Measurements from ENCODE around the gene PACRG.

PACRG gene

DNA sequence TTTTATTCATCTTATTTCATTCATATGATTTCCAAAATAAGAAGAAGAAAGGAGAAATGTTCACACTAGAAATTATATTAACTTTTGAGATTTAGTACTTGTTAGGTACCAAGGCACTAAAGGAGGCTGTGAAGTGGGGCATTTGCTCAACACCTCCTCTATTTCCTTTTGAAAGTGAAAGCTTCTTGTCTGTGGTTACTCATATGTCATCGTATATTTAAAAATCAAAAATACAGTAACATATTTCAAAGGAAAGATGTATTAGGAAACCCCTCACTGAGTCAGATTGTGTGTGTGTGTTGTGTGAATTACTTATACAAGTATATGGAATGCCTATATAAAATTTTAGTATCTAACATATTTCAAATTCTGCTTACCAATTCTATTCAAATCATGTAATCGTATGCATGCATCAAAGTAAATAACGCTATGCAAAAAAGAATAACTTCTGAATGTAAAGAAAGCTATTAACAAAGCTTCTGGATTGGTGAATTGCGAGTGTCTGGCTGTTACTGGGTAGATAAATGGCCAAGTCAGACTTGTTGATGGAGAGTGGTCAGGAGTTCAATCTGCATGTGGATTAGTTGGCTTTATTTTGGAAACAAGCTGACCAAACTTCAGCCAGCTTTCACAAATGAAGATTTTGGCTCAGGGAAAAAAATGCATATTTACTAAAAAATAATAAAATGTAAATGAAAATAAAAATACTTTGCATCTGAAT lies 70.9 kb downstream of the PACRG start:
- DNase-seq = no peak

DNA sequence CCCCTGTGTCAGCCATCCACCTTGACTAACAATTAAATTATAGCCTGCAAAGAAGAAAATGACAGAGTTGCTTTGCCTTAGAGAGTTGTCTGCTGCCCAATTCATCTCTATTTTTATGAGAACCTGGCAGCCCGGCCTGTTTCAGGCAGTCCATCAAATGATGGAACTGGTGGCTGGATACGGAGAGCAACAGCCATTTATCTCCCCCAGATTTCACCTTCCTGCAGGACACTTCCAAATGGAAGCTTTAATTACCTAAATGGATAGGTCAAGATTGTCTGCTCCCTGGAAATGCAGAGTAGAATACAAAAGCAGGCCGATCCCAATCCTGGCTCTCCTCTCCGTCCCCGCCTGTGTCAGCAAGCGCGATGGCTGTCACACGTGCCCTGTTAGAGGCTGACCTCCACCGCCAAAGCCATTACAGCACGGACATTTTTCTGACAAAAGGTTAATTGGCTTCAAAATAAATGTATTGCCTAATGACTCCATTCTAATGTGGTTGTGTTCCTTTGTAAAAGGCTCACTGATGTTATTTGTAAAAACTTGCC lies 86.7 kb downstream of the PACRG start:
- peak; percentile 25 for DNase-seq

DNA sequence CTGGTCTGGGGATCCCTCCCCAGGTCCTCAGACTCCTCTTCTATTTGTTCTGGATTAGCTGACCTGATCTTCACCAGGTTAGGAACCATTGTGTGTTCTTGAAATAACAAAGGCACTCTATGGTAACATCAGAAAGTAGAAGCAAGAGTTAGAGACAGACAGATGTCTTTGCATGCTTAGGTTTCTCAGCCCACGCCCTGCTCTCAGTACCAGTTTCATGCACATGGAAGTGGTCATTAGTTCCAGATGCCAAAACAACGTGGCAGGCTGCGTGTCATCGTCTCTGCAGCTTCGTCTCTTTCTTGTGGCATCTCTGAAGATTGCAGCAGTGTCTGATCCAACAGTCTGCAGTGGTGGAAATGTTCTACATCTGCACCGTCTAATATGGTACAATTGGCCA lies 89.4 kb downstream of the PACRG start:
- DNase-seq = no peak

DNA sequence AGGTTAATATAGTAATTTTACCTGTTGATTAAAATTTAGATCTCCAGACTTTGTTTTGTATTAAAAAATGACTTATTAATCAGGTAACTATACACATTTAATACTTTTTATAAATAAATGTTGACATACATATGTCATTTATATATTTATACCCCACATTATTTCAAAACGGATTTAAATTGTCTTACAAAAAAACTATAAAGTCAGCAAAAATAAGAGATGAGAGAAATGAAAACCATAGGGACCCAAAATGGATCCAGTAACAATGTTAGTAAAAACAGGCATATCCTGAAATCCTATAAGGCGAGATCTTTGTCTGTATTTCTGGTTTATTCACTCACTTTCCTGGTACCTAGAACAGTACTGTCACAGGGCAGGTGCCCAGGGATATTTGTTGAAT lies 91.5 kb downstream of the PACRG start:
- no peak for DNase-seq

DNA sequence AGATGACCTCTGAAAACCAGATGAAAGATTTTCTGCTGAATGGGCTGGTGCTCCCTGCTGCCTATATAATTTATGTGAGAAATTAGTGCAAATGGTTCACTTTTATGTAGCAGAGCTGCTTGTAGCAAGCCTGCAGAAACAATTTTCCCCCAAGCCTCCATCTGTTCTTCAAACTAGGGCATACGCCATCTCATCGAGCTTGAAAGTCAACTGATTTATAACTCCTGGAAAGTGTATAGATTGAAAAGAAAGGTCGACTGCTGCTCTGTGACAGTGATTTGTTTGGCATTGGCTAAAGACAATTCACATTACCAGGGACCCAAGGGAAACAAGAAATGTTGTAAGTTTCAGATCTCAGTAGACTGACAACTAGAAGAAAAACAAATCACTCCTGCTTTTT lies 93.3 kb downstream of the PACRG start:
- DNase-seq = no peak

DNA sequence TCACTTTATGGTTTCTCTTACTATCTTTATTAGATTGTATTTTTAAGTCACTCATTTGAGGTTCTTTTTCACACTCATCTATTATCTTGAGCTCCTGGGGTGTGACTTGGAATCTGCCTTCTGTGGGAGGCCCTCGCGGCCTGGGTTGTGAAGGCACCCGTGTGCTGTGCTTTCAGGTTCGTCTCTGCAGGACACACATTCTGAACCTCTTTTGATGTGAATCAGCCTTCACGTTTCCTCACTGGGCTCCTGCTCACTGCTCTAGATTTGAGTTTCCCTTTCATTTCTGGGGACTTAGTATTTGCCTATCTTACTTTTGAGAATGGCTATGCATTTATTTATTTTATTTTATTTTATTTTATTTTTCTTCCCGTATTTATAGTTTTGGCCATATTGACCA lies 97.8 kb downstream of the PACRG start:
- no peak for DNase-seq

DNA sequence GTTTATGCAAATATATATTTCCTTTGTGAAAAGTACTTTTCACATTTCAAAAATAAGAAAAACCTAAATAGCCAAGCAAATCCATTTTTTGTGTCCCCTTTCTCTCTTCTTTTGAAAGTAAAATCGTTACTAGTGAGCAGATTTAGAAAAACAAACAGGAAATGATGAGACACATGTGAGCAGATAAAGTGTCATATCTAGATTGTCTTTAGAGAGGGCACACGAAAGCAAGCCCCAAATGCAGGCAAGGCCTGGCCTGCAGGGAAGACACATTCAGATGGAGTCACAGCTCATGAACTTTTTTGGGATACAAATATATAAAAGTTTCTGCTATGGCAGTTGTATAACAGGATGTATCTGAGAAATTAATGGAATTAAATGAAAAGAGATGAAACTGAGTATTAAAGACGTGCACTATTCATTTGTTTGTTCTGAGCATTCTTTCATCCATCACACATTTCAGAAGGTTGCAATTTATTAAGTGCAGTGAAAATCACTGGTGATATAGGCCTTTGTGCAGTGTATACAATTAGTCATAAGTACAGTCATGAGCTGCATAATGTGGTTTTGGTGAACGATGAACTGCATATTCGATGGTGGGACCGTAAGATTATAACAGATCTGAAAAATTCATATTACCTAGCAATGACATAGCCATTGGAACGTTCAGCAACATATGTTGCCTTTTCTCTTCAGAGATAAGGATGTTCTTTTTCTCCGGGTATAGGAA lies 101.4 kb downstream of the PACRG start:
- no peak for DNase-seq

DNA sequence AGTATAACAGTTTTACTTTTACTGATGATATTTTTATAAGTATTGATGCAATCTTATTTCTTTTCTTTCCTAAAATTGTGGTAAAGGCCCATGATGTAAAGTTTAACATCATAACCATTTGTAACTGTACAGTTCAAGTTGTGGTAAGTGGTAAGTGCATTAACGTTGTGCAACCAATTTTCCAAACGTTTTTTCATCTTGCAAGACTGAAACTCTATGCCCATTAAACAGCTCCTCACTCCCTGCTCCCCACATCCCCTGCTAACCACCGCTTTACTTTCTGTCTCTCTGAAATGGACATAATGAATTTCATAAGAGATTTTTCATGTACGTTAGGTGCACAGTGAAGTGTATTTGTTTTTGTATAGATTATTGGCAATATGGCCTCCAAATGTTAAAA lies 106.0 kb downstream of the PACRG start:
- no peak for DNase-seq

DNA sequence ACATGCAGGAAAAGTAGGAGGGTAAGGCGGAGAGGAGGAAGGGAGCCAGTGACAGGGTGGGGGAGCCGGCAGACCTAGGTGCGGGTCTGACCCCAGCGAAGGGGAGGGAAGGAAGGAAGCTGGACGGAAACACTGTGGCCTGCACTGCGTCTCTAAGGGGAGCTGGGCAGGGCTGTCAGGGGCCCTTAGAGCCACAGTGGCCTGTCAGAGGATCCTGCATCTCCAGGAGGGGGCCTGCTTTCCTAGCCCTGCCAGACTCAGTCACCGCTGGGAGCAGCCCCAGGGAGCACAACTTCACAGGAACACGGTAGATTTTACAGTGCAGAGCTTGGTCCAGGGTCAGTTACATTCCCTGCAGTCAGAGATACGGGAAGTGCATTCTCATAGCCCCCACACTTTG lies 118.2 kb downstream of the PACRG start:
- DNase-seq = peak; percentile 74

DNA sequence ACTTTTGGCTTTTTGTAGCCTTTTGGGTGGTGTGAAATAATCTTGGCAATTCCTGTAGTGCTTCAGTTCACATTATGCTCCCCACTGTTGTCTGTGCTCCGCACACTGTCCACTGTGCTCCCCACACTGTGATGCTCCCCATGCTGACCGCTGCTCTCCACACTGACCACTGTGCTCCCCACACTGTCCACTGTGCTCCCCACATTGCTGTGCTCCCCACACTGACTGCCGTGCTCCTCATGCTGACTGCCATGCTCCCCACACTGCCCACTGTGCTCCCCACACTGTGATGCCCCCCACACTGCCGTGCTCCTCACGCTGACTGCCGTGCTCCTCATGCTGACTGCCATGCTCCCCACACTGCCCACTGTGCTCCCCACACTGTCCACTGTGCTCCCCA lies 118.9 kb downstream of the PACRG start:
- no peak for DNase-seq

DNA sequence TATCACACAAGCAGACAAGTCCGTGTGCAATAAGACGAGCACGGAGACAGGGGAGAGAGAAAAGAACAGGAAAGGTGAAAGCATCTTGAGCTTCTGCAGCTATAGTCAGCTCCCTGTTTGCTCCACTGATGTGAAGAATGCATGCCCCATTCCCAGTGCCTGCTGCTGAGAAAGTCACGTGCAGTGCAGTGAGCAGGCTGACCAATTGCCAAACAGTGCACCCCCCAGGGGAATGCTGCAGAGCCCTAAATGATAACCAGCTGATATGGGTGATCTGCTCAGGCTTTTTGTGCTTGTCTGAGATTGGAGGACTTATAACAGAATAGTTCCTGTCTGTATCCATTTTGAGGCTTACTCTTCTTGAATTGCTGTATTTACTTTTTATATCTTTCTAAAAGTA lies 121.5 kb downstream of the PACRG start:
- DNase-seq = no peak

DNA sequence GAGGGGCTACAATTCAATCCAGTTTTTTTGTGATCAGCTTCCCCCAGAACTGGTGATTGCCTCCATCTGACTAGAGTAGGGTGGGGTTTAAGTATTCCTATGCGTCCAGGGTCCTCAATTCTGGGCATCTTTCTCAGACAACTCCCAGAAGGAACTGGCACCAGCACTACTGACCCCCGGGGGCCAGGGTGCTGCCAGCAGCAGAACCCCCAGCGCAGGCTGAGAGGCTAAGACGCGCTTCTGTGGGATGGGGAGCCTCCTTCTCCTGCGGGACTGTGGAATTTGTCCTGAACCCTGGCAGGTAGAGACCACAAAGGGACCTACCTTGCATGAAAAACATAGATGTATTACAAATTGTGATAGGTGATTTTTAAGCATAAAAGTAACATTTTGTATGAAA lies 124.4 kb downstream of the PACRG start:
- DNase-seq = no peak

DNA sequence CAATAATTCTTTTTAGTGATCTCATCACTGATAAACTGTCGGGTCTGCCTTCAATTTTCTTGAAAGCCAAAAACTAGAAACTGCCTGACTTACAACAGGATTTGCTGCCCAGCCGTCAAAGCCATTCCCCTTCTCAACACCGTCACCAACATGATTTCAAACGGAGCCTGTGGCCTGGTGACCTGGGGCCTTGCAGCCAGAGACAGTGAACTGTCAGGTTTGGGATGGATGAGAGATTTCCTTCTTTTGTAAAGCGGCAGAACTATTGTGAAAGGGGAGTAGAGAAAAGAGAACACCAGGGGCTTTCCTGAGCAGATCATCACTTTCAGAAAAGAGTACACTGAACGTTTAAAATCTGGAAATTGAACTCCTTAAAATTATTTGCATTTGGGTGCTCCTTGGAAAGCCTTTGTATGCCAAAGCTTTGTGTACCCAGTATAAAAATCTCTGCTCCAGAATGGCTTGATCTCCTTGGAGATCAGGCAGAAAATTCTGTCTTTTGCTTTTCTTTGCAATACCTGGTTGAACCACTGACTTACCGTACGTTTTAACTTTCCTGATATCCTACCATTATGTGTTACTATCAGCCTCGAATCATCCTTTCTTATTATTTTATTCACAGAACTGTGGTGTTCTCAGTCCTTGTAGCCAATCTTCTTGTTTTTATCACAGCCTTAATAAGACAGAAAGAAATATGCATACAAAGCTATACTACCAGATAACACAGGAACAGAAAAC lies 125.2 kb downstream of the PACRG start:
- no peak for DNase-seq

DNA sequence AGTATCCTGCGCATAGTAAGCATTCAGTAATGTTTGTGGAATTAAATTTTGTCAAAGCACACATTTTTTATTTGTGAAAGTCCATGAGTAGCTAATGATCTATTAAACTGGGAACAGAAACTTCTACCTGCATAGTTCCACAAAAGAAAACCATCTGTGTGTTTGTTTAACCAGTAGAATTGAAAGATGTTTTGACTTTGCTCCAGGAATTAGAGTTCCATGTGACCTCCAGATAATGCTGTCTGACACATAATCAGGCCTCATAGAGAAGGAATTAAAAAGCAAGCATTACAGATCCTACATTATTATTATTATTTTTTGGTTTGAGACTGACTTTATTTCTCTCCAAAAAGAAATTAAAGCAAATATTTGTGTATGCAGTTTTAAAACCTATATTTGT lies 126.5 kb downstream of the PACRG start:
- DNase-seq = no peak

DNA sequence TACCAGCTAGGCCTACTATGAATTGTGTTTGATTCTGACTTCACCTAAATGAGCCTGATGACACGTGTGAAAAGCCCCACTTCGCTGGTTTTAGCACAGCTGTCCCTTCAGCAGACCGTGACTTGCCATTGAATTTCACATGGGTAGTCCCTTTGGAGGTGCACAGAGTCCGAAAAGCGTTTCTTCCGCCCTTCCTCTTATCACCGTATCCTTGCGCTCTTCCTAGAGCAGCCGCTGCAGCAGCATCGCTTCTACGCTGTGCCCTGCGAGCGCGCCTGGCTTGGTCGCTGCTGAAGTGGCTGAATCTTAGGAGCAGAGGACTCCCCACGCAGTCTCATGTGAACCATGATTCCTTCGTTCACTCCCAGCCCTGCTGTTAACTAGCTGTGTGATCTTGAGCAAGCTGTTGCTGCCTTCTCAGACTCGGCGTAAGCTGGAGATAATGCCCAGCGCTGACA lies 127.0 kb downstream of the PACRG start:
- DNase-seq = no peak

DNA sequence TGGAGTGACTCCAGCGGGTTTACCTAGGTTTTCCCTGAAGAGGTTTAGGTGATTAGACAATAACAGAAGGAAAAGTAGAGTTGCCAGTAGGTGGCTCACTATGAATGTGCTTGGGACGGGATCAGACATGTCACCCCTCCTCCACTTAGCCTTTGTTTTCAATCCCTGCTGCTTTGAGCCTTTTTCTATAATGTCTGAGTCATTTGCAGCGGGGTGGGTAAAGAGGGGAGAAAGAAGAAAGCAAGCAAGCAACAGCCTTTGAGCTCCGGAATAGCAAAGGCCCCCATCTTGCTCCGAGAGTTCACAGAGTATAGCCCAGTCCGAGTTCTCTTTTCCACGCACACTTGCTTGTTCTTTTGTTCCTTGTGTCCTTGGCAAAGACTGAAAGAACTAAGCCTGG lies 129.1 kb downstream of the PACRG start:
- DNase-seq = peak; percentile 87

DNA sequence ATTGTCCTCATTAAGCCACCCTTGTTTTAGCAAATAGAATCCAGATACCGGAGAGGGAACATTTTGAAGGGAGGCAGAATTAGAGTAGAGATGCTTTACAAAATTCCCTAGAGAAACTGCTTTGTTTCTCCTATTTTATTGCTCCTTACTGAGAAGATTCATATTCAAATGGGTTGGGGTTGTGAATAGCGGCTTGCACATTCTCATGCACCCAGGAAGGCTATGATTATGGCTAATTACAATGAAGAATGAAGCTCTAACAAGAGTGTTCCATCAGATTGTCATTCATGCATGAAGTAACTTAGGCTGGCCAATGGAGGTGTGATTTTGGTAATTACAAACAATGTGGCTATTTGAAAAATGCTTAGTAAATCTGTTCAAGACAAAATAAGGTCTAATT lies 129.6 kb downstream of the PACRG start:
- DNase-seq = no peak

DNA sequence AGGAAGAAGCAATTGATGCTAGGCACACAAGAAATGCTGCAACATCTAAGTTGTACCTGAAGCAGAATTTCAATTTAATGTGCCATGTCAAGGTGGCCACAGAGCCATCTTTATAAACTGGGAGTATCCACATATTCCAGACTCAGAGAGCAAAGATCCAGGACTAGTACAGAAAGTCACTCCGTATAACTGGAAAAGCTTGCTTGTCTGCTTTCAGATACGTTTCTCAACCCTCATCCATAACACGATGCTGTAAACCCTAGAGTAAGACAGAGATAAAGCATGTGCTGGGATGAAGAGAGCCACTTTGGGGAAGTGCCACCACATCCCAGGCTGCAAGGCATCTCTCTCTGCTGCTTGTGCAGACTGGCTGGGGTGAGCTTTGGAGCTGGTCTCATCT lies 134.7 kb downstream of the PACRG start:
- no peak for DNase-seq

DNA sequence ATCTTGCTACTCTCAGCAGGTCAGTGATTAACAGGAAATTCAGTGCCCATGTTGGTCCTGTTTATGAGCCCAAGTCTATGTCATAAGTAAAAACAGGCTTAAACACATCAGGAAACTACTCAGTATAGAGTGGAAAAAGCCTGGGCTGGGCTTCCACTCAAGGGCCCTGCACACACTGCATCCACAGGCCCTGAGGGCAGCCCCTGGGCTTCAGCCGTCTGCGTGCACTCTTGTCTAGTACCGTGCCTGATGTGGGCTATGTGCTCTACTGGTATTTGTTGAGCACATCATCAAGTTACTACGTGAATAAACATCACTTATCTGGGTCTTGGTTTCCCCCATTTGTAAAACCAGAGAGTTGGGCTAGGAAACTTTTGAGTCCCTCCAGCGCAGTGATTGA lies 135.2 kb downstream of the PACRG start:
- DNase-seq = no peak

DNA sequence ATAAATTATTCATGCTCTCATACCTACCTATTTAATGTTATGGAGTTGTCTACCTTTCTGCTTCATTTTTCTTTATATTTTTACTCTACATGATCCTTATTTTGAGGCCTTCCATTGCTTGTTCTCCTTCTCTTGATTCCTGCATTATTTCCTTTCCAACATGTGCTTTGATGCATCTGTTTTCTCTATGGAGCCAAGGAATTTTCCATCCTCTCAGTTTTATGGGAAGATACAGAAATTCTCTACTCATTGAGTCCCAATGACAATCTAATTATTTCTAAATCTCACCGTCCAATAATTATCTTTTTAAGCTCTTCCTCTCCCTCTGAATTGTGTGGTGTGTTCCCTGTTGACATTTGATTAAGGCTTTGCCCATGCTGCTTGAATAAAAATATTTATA lies 136.0 kb downstream of the PACRG start:
- DNase-seq = no peak

DNA sequence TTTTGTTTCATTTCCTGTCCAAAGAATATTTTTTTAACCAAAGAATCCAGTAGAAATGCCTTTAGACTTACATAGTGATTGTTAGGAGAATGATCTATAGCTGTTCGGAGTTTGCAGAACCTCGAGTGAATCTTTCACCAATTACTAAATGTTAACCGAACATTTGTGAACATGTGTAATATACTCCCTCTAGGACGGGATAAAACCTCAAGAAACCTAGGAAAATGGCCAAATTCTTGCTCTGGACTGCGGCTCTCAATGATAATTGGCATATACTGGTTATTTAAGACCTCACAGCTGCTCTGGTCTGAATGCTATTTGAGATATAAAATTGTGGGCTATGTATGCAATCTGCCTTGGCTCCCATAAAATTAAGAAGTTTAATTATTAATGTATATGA lies 137.1 kb downstream of the PACRG start:
- DNase-seq = no peak

DNA sequence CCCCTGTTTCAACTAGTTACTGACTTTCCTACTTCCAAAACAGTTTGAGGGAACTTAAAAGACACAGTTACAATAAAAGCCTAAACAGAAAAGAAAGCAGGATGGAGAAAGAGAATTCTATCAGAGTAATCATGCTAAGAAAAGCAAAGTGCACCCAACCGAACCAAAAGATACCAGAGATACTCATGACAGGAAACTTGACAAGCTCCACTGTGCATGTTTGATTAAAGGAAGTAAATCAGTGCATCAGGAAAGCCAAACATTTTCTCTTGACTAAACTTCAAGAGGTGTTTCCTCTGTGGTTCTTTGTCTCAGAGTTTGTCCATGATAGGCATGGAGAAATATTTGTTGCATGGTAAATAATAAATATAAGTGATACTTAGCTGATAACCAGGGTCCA lies 138.9 kb downstream of the PACRG start:
- DNase-seq = no peak

DNA sequence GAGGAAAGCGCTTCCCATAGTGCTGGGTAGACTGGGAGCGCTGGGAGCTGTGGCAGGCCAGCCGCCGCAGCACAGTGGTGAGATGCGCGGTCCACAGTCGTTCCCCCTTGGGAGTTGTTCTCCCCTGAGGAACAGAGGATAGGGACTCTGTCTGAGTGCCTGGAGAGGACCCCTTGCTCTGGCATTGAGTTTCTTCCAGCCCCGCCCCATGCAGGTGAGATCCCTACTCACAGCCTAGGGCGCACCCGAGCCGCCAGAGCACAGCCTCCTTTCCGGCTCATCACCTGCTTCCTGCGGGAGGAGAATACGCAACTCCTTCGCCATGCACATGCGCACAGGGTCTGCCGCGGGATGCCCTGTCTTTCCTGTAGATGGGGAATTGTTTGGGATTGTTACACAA lies 140.6 kb downstream of the PACRG start:
- DNase-seq = no peak

DNA sequence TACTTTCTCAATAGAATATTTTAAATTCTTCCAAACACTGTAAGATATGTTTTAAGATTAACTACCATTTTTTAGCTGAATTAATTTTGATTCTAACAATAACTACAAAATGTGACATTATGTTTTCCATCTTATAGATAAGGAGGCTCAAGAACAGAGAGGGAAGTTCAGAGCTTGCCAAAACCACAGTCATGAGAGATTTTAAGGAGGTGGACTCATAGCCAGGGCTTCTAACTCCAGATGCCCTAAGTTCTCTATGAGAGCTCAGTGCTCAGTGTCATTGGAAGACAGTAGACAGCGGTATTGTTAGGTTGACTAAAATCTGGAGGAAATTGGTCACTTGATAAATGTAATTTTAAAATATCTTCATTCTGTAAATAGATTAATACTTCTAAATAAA lies 144.2 kb downstream of the PACRG start:
- no peak for DNase-seq

Data from islet precursor cell (in vitro differentiated cells).